ENCODE data around the gene G3BP2. TPM values are rescaled to one million over a fixed set of nuclear protein-coding genes. Genes with fewer than 3 reads are reported as not detected.
A peak's percentile ranks its signal among the peaks of the same experiment; 100 is the strongest.

G3BP2 gene
- total and polyA plus RNA-seq, 9 of the 15 experiments (the other 6 are each of a cell fraction or from before 2014, with no cell fraction given), result 25.2 to 222 (median 130) TPM

GRCh38 chr4:75673027-75673958 is at the start of gene G3BP2 (continued):
- TF ChIP-seq ZNF655 (CRISPR knock-in tag; IDR thresholded peaks at IDR 0.05) (no peak), ZZZ3 (IDR thresholded peaks at IDR 0.05) (no peak), TFE3 (CRISPR knock-in tag; IDR thresholded peaks at IDR 0.05) (no peak), ZBTB9 (CRISPR knock-in tag; IDR thresholded peaks at IDR 0.05) (no peak; the same call in 1 of the 2 replicates), ZNF274 (IDR thresholded peaks at IDR 0.05; ENCODE audit: borderline replicate concordance, low read depth, low read length) (no peak), ZNF398 (CRISPR knock-in tag; IDR thresholded peaks at IDR 0.05) (no peak), DPF2 (IDR thresholded peaks at IDR 0.05) (peak; percentile 39), WHSC1 (IDR thresholded peaks at IDR 0.05; ENCODE audit: low read length) (no peak), KDM1A (IDR thresholded peaks at IDR 0.05) (no peak), CSDE1 (IDR thresholded peaks at IDR 0.05) (no peak; a peak in 1 of 4 replicates), SFPQ (IDR thresholded peaks at IDR 0.05; ENCODE audit: low read depth, low read length) (no peak), FOXM1 (IDR thresholded peaks at IDR 0.05; ENCODE audit: low read depth) (no peak), FOXM1 (CRISPR knock-in tag; IDR thresholded peaks at IDR 0.05; ENCODE audit: low read depth) (no peak), ZNF561 (CRISPR knock-in tag; conservative IDR thresholded peaks at IDR 0.05) (no peak), MBD1 (CRISPR knock-in tag; IDR thresholded peaks at IDR 0.05) (no peak), CGGBP1 (CRISPR knock-in tag; IDR thresholded peaks at IDR 0.05) (0 out of 2 replicates have a peak, but pooled peaks have one; percentile 59), MCM2 (IDR thresholded peaks at IDR 0.05; ENCODE audit: low read depth) (no peak)

Measured in K562 (cell line).